ENCODE data around the gene UTP3. TPM values are rescaled to one million over a fixed set of nuclear protein-coding genes. Genes with fewer than 3 reads are reported as not detected.
A peak's percentile ranks its signal among the peaks of the same experiment; 100 is the strongest.
"Not testable (repeated sequence)": the region's sequence is repeated elsewhere in the genome, so short reads cannot be mapped to it uniquely, and the experiment has no call there.

UTP3 gene
- polyA plus RNA-seq, 1 experiment, result 10.4 TPM

- ChIA-PET CTCF (interaction anchor here (1.1 kb wide), 1 partner anchor 12 kb away, joined by 5 read pairs; the partner anchor contains the start of gene UTP3), POLR2A (no interaction called here)
- DNase-seq (ENCODE audit: low read depth), result no peak
Observed at GRCh38 chr4:70676554-70677090, 11.7 kb upstream of the UTP3 start.

DNA sequence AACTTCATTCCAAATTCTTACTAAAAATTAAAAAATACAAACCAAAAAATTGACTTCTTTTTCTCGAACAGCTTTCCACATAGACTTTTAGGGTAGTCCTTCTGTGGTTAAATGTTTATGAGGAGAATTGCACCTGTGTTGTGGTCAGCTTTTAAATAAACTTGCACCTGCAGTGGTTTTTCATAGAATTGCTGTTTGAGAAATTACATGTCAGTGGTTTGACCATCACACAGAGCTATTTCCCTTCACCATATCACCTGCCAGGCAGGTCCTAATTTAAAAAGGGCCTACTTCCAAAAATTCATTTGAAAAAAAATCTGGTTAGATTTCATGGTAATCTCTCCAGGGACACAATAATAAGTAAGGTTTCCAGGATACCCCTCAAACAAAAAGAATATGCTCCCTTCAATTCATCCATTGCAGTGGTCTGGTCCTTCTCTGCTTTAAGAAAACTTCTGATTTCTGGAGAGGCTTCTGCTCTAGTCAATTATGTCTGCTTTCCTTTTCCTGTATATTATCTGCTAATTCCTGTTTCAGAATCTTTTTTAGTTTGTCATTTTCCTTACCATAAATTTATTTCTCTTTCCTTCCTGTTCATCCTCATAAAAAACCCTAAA, 9.8 kb upstream of the UTP3 start:
- Histone ChIP-seq H3K36me3 (ENCODE audit: control insufficient read depth, insufficient read depth, low read length) (no peaks in the 10 kb centered on the region), H3K4me3 (ENCODE audit: low read depth, low read length) (no peak overlapping the region), H3K27me3 (ENCODE audit: control insufficient read depth, insufficient read depth, low read length) (no peaks in the 10 kb centered on the region)
- TF ChIP-seq, protein P1, sequence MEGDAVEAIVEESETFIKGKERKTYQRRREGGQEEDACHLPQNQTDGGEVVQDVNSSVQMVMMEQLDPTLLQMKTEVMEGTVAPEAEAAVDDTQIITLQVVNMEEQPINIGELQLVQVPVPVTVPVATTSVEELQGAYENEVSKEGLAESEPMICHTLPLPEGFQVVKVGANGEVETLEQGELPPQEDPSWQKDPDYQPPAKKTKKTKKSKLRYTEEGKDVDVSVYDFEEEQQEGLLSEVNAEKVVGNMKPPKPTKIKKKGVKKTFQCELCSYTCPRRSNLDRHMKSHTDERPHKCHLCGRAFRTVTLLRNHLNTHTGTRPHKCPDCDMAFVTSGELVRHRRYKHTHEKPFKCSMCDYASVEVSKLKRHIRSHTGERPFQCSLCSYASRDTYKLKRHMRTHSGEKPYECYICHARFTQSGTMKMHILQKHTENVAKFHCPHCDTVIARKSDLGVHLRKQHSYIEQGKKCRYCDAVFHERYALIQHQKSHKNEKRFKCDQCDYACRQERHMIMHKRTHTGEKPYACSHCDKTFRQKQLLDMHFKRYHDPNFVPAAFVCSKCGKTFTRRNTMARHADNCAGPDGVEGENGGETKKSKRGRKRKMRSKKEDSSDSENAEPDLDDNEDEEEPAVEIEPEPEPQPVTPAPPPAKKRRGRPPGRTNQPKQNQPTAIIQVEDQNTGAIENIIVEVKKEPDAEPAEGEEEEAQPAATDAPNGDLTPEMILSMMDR (IDR thresholded peaks at IDR 0.05; ENCODE audit: insufficient read depth, low read depth, low read length), result no peak
- POLR2A ChIA-PET, result no interaction called here
- CTCF ChIA-PET, result interaction anchor here (1.5 kb wide), 1 partner anchor 9 kb away, joined by 4 read pairs; no protein-coding TSS in a partner anchor
- DNase-seq (ENCODE audit: low read depth), result no peak

More at GRCh38 chr4:70676554-70677090, 11.7 kb upstream of the UTP3 start:
- TF ChIP-seq, protein P1 (IDR thresholded peaks at IDR 0.05; ENCODE audit: insufficient read depth, low read depth, low read length), result no peak
- H3K27me3 ChIP-seq (ENCODE audit: control insufficient read depth, insufficient read depth, low read length), result no peaks in the 10 kb centered on the region
- H3K36me3 ChIP-seq (ENCODE audit: control insufficient read depth, insufficient read depth, low read length), result no peaks in the 10 kb centered on the region
- H3K4me3 ChIP-seq (ENCODE audit: low read depth, low read length), result no peak overlapping the region

DNA sequence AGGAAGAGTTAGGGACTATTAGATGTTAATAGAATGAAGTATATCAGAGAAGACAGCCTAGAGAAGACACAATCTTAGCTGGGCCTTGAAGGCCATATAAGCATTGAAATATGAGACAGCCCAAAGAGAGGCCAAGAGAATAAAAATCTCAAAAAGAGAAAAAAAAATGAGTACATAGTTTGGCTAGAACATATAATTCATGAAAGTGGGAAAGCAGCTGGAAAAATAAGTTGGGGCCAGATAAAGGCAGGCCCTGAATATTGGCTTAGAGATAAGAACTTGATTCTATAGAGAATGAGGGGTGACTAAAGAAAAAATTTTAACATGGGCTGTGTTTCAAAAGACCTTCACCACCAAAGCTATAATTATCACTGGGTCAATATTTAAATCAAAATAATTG, 7.4 kb upstream of the UTP3 start:
- DNase-seq (ENCODE audit: low read depth), result no peak
- Histone ChIP-seq H3K36me3 (ENCODE audit: control insufficient read depth, insufficient read depth, low read length) (no peaks in the 10 kb centered on the region), H3K4me3 (ENCODE audit: low read depth, low read length) (no peak overlapping the region), H3K27me3 (ENCODE audit: control insufficient read depth, insufficient read depth, low read length) (no peaks in the 10 kb centered on the region)
- CTCF ChIA-PET, result no interaction called here
- TF ChIP-seq, protein P1 (IDR thresholded peaks at IDR 0.05; ENCODE audit: insufficient read depth, low read depth, low read length), result no peak
- POLR2A ChIA-PET, result no interaction called here

DNA sequence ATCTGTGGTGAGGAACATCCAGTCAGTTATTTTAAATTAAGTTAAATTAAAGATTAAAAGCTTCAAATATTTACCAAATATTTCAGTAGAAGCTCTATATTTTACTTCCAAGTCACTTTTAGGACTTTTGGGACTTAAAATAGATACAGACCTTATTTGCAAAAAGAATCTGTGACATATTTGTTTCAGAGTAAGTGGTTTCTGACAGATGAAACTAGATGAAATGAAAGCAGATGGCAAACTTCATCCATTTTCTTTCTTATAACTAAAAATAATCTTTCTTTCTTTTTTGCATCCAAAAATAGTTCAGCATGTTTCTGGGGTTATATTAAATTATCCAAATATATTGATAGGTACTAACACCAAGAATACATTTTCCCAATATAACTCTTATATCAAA, 6.6 kb upstream of the UTP3 start:
- Histone ChIP-seq H3K36me3 (ENCODE audit: control insufficient read depth, insufficient read depth, low read length) (no peaks in the 10 kb centered on the region), H3K4me3 (ENCODE audit: low read depth, low read length) (no peak overlapping the region), H3K27me3 (ENCODE audit: control insufficient read depth, insufficient read depth, low read length) (no peaks in the 10 kb centered on the region)
- ChIA-PET POLR2A (no interaction called here), CTCF (no interaction called here)
- TF ChIP-seq, protein P1 (IDR thresholded peaks at IDR 0.05; ENCODE audit: insufficient read depth, low read depth, low read length), result no peak
- no peak for DNase-seq (ENCODE audit: low read depth)

DNA sequence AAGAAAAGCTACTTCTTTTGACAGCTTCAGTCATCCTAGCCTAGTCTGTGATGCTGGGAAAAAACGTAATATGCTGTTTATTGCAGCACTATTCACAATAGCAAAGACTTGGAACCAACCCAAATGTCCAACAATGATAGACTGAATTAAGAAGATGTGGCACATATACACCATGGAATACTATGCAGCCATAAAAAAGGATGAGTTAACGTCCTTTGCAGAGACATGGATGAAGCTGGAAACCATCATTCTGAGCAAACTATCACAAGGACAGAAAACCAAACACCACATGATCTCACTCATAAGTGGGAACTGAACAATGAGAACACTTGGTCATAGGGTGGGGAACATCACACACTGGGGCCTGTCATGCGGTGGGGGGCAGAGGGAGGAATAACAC, 6.2 kb upstream of the UTP3 start:
- CTCF ChIA-PET; POLR2A ChIA-PET; H3K27me3 ChIP-seq (ENCODE audit: control insufficient read depth, insufficient read depth, low read length); H3K36me3 ChIP-seq (ENCODE audit: control insufficient read depth, insufficient read depth, low read length); DNase-seq (ENCODE audit: low read depth); H3K4me3 ChIP-seq (ENCODE audit: low read depth, low read length): not testable (repeated sequence)

GRCh38 chr4:70687392-70687791, 940 bp upstream of the UTP3 start:
- TF ChIP-seq, protein P1 (IDR thresholded peaks at IDR 0.05; ENCODE audit: insufficient read depth, low read depth, low read length), result no peak
- no peak for DNase-seq (ENCODE audit: low read depth)
- H3K36me3 ChIP-seq (ENCODE audit: control insufficient read depth, insufficient read depth, low read length), result no peaks in the 10 kb centered on the region
- POLR2A ChIA-PET, result no interaction called here
- CTCF ChIA-PET, result interaction anchor here (0.6 to 1.6 kb wide), 10 partner anchors 10 to 322 kb away, joined by 3 to 9 read pairs (median 4); no protein-coding TSS in a partner anchor
- H3K27me3 ChIP-seq (ENCODE audit: control insufficient read depth, insufficient read depth, low read length), result no peaks in the 10 kb centered on the region
- peak overlapping the region; percentile 86 for H3K4me3 ChIP-seq (ENCODE audit: low read depth, low read length)

Measured in BJ (cell line).